ENCODE measurements around the gene RAB27A.
"Not testable (repeated sequence)": the region's sequence is repeated elsewhere in the genome, so short reads cannot be mapped to it uniquely, and the experiment has no call there.

The RAB27A gene

DNA sequence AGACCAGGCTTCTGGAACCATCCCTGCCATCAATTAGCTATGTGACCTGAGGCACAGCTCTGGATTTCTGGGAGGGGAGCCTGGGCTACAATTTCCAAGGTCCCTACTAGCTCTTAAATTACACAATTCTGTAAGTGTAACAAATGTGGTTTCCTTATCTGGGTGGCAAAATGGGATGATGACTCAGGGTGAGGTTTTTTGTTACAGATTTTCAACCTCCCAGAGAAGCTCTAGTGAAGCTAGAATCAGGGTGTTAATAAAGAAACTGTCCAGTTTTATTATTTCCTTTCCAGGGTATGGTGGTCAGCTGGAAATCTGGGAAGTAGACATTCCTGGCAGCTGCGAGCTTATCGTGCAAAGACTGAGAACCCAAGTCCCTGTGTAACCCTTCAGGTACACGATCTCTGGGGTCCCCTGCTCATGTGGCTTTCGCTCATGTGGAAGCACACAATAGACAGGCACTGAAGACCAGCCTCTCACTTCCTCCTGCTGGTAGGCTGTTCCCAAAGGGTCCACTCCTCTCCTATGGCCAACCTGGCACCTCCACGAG is 7.3 kb downstream of the RAB27A start:
- DNase-seq (ENCODE audit: insufficient read length, low spot score) (no peak), FAIRE-seq (no peak)

DNA sequence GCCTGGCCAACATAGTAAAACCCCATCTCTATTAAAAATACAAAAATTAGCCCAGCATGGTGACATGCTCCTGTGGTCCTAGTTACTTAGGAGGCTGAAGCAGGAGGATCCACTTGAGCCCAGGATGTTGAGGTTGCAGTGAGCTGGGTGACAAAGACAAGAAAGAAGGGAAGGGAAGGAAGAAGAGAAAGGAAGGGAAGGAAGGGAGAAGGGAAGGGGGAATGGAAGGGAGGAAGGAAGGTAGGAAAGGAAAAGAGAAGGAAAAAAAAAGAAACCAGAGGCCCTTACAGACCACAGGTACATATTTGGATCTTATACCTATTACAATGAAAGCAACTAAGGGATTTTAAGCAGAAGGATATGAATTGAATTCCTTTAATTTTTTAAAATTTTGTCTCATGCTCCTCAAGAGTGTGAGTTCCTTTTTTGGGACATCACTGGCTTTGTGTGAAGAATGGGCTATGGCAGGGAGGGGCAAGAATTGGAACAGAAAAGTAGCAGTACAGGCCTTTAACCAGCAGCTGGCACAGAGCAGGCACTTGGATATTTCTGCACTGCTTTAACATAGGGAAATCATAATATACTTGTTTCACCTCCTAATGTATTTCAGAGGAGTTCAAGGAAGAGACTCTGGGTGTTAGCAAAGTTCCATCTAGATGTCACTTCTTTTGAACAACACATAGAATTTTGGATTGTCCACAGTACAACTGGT is 7.9 kb downstream of the RAB27A start:
- FAIRE-seq (no peak), DNase-seq (ENCODE audit: insufficient read length, low spot score) (no peak)

DNA sequence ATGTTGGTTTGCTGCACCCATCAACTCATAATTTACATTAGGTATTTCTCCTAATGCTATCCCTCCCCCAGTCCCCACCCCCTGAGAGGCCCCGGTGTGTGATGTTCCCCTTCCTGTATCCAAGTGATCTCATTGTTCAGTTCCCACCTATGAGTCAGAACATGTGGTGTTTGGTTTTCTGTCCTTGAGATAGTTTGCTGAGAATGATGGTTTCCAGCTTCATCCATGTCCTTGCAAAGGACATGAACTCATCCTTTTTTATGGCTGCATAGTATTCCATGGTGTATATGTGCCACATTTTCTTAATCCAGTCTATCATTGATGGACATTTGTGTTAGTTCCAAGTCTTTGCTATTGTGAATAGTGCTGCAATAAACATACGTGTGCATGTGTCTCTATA is 9.0 kb downstream of the RAB27A start:
- not testable (repeated sequence) for FAIRE-seq; DNase-seq (ENCODE audit: insufficient read length, low spot score)

DNA sequence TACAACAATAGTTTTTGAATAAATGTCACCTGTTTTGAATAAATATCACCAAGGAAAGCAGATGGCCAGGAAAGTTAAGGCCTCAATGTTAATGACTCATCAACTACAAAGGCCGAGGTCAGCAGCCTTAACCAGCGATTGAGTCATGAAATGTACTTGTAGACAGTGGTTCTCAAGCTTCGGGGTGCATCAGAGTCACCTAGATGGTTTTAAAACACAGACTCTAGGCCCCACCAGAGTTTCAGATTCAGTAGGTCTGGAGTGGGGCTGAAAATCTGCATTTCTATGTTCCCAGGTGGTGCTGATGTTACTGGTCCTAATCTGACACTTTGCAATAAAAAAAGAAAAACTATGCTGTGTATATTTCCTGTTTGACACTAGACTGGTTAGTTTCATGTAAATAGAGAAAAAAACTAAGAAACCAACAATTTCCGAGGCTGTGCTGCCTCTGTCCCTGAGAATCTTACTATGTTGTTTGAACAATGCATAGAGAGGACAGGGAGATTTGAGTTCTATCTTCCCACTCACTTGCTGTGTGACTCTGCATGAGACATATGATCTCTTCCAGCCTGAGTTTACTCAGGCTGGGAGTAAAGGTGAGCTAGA is 9.8 kb downstream of the RAB27A start:
- DNase-seq (ENCODE audit: insufficient read length, low spot score) (no peak), FAIRE-seq (no peak)

DNA sequence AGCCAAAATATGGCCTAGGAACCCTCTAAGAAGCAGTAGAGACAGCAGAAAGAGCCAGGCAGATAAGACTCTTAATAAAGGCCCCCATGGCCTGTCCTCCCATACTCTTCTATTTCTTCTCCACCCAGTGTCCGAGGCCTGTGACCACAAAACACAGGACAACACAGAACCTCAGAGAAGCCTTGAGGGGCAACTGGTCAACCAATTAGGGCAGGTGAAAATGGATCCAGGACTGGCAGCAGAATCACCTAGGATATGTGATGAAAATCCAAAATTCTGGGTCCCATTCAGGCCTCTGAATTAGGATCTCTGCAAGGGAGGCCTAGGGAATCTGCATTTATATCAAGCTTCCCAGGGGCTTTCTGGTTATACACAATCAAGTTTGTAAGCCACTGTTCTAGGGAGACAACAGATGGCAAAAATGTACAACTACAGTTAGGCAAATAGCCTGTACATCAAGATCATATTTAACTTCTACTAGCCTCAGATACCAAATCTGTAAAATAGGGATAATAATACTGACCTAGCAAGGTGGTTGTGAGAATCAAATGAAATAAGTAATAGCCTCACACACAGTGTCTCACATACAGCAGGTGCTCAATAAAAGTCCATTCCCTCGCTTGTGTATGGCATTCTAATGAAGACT is 10.4 kb downstream of the RAB27A start:
- DNase-seq (ENCODE audit: insufficient read length, low spot score) = no peak
- FAIRE-seq = no peak

DNA sequence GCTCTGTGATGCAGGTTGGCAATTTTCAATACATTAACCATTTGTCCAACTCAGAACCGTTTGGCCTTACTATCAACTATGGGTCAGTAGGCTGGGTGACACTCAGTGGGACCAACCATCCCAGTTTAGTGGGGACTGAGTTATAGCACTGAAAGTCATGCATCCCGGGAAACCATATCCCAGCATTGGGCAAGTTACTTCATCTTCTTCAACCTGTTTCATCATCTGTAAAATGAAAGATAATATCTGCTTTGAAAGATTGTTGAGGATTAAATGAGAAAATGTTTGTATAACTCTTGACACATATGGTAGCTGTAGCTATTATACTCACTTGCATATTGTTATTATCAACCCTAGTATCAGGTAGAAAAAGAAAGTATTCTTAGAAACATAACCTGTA is 11.9 kb downstream of the RAB27A start:
- DNase-seq (ENCODE audit: insufficient read length, low spot score) (no peak), FAIRE-seq (no peak)

DNA sequence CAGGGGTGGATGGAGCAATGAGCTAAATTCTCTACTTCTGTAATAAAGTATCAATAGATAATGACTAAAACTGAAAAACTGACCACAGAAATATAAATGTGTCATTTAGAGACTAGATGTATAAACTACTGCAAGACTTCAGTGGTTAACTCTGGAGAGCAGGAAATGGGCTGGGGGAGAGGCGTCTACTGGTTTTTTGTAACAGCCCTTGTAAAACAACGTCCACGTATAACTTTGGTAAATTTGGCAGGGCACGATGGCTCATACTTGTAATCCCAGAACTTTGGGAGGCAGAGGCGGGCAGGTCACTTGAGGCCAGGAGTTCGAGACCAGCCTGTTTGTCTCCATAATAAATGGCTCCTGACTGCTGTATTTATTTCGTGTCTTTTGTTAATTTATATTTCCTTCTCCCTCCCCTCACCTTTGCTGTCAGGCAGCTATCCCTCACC is 12.5 kb downstream of the RAB27A start:
- FAIRE-seq = no peak
- DNase-seq (ENCODE audit: insufficient read length, low spot score) = no peak

DNA sequence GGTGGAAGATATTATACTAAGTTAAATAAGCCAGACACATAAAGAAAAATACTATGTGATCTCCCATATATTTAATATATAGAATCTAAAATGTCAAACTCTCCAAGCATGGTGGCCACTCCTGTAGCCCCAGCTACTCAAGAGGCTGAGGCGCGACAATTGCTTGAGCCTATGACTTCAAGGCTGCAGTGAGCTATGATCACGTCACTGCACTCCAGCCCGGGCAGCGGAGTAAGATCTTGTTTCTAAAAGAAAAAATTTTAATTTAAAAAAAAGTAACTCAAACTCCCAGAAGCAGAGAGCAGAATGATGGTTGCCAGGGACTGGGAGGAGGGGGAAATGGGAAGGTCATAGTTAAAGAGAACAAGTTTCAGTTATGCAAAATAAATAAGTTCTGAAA is 13.3 kb downstream of the RAB27A start:
- FAIRE-seq = no peak

DNA sequence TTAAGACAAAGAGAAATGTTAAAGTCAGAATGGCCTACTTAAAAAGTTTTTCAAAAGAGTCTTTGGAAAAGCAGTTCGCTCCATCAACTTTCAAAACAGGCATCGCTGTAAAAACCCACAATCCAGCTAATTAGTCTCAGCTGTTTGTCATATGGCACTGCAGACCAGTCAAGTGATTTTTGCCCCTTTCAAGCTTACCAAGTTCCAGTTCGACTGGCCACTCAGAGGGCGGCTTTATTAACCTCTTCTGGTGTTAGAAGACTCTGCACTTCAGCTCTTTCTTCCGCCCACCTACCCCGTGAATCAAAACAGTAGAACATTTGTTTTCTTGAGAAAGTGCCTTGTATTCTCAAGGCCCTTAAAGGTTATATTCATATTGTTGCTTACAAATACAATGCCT is 19.3 kb downstream of the RAB27A start:
- FAIRE-seq = no peak
- no peak for DNase-seq (ENCODE audit: insufficient read length, low spot score)

More for the DNA sequence above, 13.3 kb downstream of the RAB27A start:
- DNase-seq (ENCODE audit: insufficient read length, low spot score) = no peak

DNA sequence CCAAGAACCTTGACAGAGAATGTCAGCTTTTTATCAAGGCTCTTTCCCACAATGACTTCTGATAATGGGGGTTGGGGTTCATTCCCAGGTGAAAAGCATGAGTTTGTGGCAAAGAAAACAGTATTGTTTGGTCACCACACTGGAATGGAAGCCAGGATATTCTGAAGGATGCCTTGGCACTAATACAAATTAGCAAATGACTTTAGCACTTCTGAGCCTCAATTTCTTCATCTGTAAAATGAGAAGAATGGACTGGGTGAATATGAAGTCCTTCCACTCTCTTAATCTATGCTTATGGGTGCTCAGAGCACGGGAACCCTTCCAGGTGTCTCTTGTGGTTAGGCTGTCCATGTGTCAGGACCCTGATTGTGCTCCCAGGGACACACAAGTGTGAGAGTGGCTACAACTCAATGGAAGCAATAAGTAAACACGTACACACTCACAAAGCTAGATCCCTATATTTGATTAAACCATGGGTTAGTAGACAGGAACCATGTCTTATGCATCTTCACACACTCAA is 21.4 kb downstream of the RAB27A start:
- no peak for FAIRE-seq

DNA sequence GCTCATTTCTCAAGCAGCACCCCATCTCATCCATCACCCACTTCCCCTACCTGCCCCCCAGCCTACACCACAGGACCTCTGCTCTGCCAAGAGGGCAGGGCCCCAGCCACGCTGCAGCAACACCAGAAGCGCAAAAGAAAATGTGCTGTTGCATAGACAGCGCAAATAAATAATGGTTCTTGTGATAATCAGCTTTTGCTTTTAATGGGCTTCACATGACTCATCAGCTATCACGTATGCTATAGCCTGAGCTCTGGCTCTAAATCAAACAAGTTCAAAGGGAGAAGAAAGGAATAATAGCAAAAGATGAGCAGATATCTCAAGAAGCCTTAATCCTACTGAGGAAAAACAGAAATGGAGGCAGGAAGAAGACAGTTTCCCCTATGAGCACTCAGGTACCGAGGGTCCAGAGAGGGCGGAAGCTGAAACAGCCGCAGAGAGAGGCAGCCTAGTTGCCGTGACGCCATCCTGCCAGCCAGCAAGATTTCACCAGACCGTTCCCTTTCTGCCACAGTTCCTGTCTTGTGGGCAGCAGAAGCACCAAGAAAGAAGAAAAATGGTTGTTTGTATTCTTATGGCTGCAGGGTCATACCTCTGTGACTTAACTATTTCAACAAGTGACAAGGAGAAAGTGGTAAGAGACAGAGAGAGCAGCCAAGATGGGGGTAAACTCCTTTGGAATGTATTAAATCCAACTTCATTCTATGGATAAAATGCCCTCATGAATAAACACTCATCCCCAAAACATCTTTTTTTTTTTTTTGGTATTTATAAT is 22.0 kb downstream of the RAB27A start:
- no peak for FAIRE-seq

More for the DNA sequence above, 21.4 kb downstream of the RAB27A start:
- no peak for DNase-seq (ENCODE audit: insufficient read length, low spot score)

DNA sequence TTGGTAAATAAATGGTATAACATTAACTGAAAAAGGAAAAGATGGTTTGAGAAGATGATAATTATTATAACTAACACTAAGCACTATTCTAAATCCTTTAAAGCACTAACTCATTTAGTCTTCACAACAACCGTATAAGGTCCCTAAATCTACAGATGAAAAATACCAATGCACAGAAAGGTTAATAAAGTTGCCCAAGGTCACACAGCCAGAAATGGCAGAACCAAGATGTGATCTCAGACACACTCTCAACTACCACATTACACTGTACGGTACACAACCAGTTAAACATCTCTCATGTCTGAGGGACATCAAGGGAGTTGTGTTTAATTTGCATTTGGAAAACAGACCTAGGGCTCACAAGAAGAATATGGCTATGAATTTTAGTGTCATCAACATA is 23.1 kb downstream of the RAB27A start:
- DNase-seq (ENCODE audit: insufficient read length, low spot score) (no peak), FAIRE-seq (no peak)

More for the DNA sequence above, 22.0 kb downstream of the RAB27A start:
- no peak for DNase-seq (ENCODE audit: insufficient read length, low spot score)

DNA sequence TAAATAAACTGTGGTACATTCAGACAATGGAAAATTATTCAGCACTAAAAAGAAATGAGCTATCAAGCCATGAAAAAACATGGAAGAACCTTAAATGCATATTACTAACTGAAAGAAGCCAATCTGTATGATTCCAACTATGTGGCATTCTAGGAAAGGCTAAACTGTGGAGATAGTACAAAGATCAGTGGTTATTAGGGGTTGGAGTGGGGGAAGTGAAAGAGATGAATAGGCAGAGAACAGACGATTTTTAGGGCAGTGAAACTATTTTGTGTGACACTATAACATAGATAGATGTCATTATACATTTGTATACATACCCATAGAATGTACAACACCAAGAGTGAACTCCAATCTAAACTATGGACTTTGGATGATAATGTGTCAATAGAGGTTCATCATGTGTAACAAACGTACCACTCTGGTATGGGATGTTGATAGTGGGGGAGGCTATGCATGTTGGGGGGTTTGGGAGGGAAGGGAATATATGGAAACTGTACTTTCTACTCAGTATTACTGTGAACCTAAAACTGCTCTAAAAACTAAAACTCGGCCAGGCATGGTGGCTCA is 29.0 kb downstream of the RAB27A start:
- FAIRE-seq (no peak), DNase-seq (ENCODE audit: insufficient read length, low spot score) (no peak)

DNA sequence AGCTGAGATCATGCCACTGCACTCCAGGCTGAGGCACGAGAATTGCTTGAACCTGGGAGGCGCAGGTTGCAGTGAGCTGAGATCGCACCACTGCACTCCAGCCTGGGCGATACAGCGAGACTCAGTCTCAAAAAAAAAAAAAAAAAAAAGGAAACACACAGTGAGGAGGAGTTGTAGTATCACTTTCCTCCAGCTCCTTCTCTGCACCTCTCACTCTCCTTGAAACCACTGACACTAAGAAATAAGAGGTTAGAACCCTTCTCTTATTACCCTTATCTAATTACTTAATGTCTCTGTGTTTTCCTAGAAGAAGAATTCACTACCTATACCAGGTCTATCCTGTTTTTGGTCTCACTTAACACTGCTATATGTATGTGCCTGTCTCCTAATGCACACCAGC is 31.7 kb downstream of the RAB27A start:
- DNase-seq (ENCODE audit: insufficient read length, low spot score) = no peak
- FAIRE-seq = no peak

DNA sequence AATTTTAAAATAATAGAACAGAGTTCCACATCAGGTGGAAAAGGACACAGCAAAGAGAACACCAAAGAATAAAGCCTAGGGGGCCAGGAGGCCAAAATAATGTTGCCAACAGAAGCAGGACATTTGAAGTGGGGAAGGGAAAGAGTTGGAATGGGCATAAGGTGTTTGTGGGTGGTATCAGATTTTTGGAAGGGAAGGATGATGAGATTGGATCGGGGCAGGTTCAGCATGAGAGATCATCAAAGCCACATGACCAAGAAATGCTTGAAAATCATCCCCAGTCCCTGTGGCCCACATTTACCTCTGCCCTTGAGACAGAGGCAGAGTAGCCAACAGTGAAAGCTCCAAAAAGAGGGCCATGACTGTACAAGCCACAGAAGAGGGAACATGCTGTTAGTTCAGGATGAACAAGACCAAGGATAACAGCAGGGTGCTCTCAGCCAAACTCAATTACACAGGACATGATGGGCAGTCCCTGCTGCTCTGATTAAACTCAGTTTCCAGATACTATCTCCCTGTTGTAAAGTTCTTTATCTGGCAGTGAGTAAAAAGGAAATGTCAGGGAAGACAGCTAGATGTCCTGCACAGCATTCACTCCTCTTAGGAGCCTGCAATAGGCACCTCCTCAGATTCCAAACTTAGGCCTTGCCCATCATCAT is 32.5 kb downstream of the RAB27A start:
- DNase-seq (ENCODE audit: insufficient read length, low spot score) = no peak
- no peak for FAIRE-seq

DNA sequence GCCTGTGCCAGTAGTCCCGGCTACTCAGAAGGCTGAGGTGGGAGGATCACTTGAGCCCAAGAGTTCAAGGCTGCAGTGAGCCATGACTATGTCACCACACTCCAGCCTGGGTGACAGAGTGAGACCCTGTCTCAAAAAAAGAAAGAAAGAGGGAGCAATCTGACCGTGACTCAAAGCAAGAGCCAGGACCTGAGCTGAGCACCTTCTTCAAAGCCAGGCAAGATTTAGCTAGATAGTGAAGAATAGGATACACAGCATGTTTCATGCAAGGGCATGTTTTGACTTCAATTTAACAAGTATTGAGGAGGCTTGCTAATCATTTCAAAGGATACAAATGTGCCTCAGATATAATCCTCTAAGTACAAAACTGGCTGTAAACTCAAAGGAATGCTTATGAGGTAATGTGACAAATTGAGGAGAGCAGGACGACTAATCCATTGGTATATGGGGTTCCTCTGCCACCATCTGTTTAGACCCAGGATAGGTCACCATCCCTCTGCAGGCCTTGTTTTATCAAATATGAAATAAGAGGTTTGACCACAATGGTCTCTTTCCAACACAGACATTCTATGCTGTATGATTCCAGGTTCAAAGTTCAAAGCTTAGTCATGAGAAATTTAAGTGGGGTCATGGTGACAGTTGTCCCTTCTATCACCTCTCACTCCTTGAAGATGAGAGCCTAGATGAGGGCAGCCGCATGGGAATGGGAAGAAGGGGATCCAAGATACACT is 33.2 kb downstream of the RAB27A start:
- no peak for DNase-seq (ENCODE audit: insufficient read length, low spot score)
- FAIRE-seq = no peak

DNA sequence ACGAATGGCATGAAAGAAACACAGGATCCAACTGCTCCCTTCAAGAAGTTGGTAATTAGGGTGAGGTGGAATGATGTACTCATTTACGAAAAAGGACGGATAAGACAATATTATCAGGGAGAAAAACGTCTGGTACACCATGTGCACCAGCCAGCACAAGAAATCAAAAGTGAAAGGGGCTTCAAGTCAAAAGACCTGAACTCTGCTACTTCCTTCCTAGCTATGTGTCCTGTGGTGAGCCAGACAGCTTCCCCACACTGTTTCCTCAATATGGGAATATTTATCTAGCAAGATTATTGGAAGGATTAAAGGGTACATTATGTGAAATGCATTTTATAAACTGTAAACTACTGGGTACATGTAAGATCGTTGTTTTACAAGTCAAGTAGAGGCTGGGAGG is 33.9 kb downstream of the RAB27A start:
- no peak for FAIRE-seq

DNA sequence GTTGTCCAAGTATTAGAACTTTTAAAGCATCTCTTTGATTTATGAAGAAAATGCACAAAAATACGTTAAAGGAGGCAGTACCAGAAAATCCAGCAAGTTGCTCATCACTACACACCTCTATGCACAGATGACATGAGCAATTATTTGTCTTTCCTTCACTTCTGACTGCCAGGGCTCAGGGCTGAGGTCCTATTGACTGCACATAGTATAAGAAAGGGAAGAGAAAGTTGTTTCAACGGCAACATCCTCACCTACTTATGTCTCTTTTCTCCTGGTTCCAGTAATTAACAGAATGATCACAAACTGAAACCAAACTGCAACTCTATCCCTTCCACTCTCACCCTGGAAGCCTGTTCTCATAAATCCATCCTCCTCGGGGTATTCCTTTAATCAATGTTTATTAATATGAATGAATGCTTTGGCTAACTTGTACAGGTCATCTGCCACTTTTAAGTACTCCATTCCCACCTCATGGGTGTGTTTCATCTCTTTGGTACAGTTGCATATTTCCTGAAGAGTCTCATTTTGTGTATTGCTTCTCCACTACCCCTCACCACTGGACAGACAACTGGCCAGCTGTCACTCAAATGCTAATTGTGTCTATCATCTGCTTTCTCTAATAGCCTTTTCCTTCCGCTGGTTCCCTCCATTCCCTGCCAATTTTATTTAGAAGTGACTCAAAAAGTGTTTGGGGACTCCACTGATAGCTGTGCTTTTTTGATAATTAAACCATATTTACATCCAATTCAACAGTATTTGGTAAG is 34.5 kb downstream of the RAB27A start:
- DNase-seq (ENCODE audit: insufficient read length, low spot score) = no peak
- no peak for FAIRE-seq

More for the DNA sequence above, 33.9 kb downstream of the RAB27A start:
- DNase-seq (ENCODE audit: insufficient read length, low spot score) = no peak

Data from HTR-8/SVneo (cell line).